H1 (cell line): ENCODE results near the gene SOX10. TPM values are rescaled to one million over a fixed set of nuclear protein-coding genes. Genes with fewer than 3 reads are reported as not detected.
A peak's percentile ranks its signal among the peaks of the same experiment; 100 is the strongest.

Source experiments
- CTCF ChIA-PET: fragments of 300-600 bp; sonication (Branson Sonifier 250); formaldehyde crosslinking; loops from one replicate; lab custom pipeline; 2021; ENCODE audit not compliant: partially characterized antibody; lab: Charles Lee
- POLR2A ChIA-PET: fragments of 300-600 bp; sonication (Branson Sonifier 250); formaldehyde crosslinking; loops from one replicate; lab custom pipeline; 2021; ENCODE audit warnings: inconsistent platforms; ENCODE audit not compliant: partially characterized antibody; lab: Charles Lee
- DNase-seq, 2 experiments: peaks; one replicate each; pipeline versions ENCODE4 v3.0.0 to v3.0.0-alpha.2; 2010 to 2022; ENCODE audit warnings: low spot score in 2 of 2, low read depth in 1 of 2, mixed read lengths in 1 of 2
- FAIRE-seq: peaks from 2 replicates; lab custom pipeline; 2011; peaks lifted over from hg19 to GRCh38; lab: Jason Lieb, UNC
- H2AFZ ChIP-seq: 2 replicates; pipeline ENCODE4 v1.8.1; 2012; ENCODE audit warnings: low read length, inconsistent platforms
- H2AK5ac ChIP-seq: 2 replicates; pipeline ENCODE4 v1.6.1; 2013; ENCODE audit warnings: low read depth, low read length
- H2BK120ac ChIP-seq: replicated peaks from 2 replicates; pipeline ENCODE3; 2013; ENCODE audit warnings: low read depth, low read length, inconsistent platforms
- H2BK12ac ChIP-seq: 2 replicates; pipeline ENCODE4 v1.6.1; 2013; ENCODE audit warnings: low read depth, low read length
- H2BK15ac ChIP-seq: 2 replicates; pipeline ENCODE4 v1.6.1; 2013; ENCODE audit warnings: low read length
- H2BK20ac ChIP-seq: 2 replicates; pipeline ENCODE4 v1.6.1; 2013; ENCODE audit warnings: low read length
- H2BK5ac ChIP-seq: 2 replicates; pipeline ENCODE4 v1.6.1; 2013; ENCODE audit warnings: low read depth, low read length
- H3K14ac ChIP-seq: 2 replicates; pipeline ENCODE4 v1.6.1; 2013; ENCODE audit warnings: inconsistent platforms; ENCODE audit not compliant: insufficient read length
- H3K18ac ChIP-seq: 2 replicates; pipeline ENCODE4 v1.6.1; 2013; ENCODE audit warnings: low read length; ENCODE audit errors: extremely low read depth
- H3K23ac ChIP-seq: 2 replicates; pipeline ENCODE4 v1.6.1; 2013; ENCODE audit warnings: inconsistent platforms; ENCODE audit not compliant: insufficient read length
- H3K23me2 ChIP-seq: 2 replicates; pipeline ENCODE4 v1.6.1; 2013; ENCODE audit warnings: low read depth, low read length
- H3K27ac ChIP-seq: 2 replicates; pipeline ENCODE4 v1.6.1; 2011; ENCODE audit warnings: low read depth, low read length, inconsistent platforms
- H3K27me3 ChIP-seq, 4 experiments: replicated peaks in 1 of 4; 1 replicate in 1 of 4; 2 replicates in 3 of 4; pipeline versions ENCODE4 v1.6.1 to v1.8.1; 2011 to 2013; ENCODE audit warnings: low read length in 3 of 4, mild to moderate bottlenecking in 3 of 4, inconsistent platforms in 2 of 4, mixed read lengths in 2 of 4, moderate library complexity in 1 of 4; ENCODE audit not compliant: control insufficient read depth in 3 of 4, insufficient read depth in 3 of 4; ENCODE audit errors: extremely low read depth in 1 of 4
- H3K36me3 ChIP-seq, 4 experiments: 2 replicates each; pipeline versions ENCODE4 v1.6.1 to v1.8.1; 2011 to 2013; ENCODE audit warnings: mild to moderate bottlenecking in 4 of 4, low read length in 3 of 4, moderate library complexity in 2 of 4, control low read depth in 1 of 4, inconsistent platforms in 1 of 4; ENCODE audit not compliant: insufficient read depth in 4 of 4, control insufficient read depth in 2 of 4
- H3K4ac ChIP-seq: replicated peaks from 2 replicates; pipeline ENCODE3; 2013; ENCODE audit warnings: low read length, low read depth, mixed read lengths, inconsistent platforms; ENCODE audit not compliant: insufficient read length
- H3K4me1 ChIP-seq, 4 experiments: replicated peaks in 1 of 4; 1 replicate in 1 of 4; 2 replicates in 3 of 4; pipeline versions ENCODE4 v1.6.1 to v1.8.1; 2011 to 2013; ENCODE audit warnings: low read length in 3 of 4, inconsistent platforms in 2 of 4, mixed read lengths in 1 of 4; ENCODE audit not compliant: insufficient read depth in 4 of 4, control insufficient read depth in 3 of 4
- H3K4me2 ChIP-seq, 2 experiments: 2 replicates each; pipeline versions ENCODE4 v1.6.1 to v1.8.1; 2011 to 2013; ENCODE audit warnings: low read depth in 2 of 2, low read length in 2 of 2, control low read depth in 1 of 2, inconsistent platforms in 1 of 2, mild to moderate bottlenecking in 1 of 2; ENCODE audit not compliant: insufficient read depth in 1 of 2
- H3K4me3 ChIP-seq, 4 experiments: fragments of 200-600, 300-600 bp in 1 of 4; sonication (generic), shearing (Covaris generic), sonication (Bioruptor Twin) in 1 of 4; 2 replicates each; pipeline versions ENCODE4 v1.5.1 to v1.8.1; 2011 to 2016; ENCODE audit warnings: low read length in 4 of 4, low read depth in 3 of 4, control low read depth in 2 of 4, inconsistent platforms in 2 of 4, mild to moderate bottlenecking in 2 of 4, mixed read lengths in 1 of 4, moderate library complexity in 1 of 4; ENCODE audit not compliant: insufficient read depth in 2 of 4; ENCODE audit errors: extremely low read depth in 1 of 4
- H3K56ac ChIP-seq: replicated peaks from 2 replicates; pipeline ENCODE3; 2013; ENCODE audit warnings: low read depth, mild to moderate bottlenecking, mixed read lengths, low read length, inconsistent platforms; ENCODE audit not compliant: insufficient read length
- H3K79me1 ChIP-seq: 2 replicates; pipeline ENCODE4 v1.6.1; 2013; ENCODE audit warnings: low read depth, low read length, control low read depth
- H3K79me2 ChIP-seq, 2 experiments: 2 replicates each; pipeline versions ENCODE4 v1.6.1 to v1.8.1; 2012 to 2013; ENCODE audit warnings: low read length in 2 of 2, mild to moderate bottlenecking in 2 of 2, inconsistent platforms in 1 of 2; ENCODE audit not compliant: insufficient read depth in 2 of 2, control insufficient read depth in 1 of 2
- H3K9ac ChIP-seq, 4 experiments: replicated peaks in 1 of 4; 1 replicate in 1 of 4; 2 replicates in 3 of 4; pipeline versions ENCODE4 v1.6.1 to v1.8.1; 2011 to 2013; ENCODE audit warnings: low read depth in 3 of 4, low read length in 3 of 4, control low read depth in 2 of 4, mild to moderate bottlenecking in 2 of 4, moderate library complexity in 2 of 4, inconsistent platforms in 1 of 4; ENCODE audit errors: extremely low read depth in 1 of 4
- H3K9me3 ChIP-seq, 2 experiments: 2 replicates each; pipeline versions ENCODE4 v1.6.1 to v1.8.1; 2012 to 2013; ENCODE audit warnings: mild to moderate bottlenecking in 2 of 2, moderate library complexity in 2 of 2, control low read depth in 1 of 2, inconsistent platforms in 1 of 2, low read depth in 1 of 2, low read length in 1 of 2, mixed read lengths in 1 of 2; ENCODE audit not compliant: insufficient read depth in 2 of 2
- H4K20me1 ChIP-seq, 2 experiments: replicated peaks in 1 of 2; 2 replicates each; pipeline versions ENCODE3 to v1.8.1; 2011 to 2013; ENCODE audit warnings: inconsistent platforms in 2 of 2, low read length in 2 of 2, mild to moderate bottlenecking in 1 of 2; ENCODE audit not compliant: insufficient read depth in 2 of 2, control insufficient read depth in 1 of 2
- H4K5ac ChIP-seq: 2 replicates; pipeline ENCODE4 v1.6.1; 2013; ENCODE audit warnings: low read length, low read depth, mixed read lengths, inconsistent platforms; ENCODE audit not compliant: insufficient read length
- H4K8ac ChIP-seq: 2 replicates; pipeline ENCODE4 v1.8.0; 2013; ENCODE audit warnings: mild to moderate bottlenecking, moderate library complexity, low read length, inconsistent platforms; ENCODE audit not compliant: insufficient read depth; ENCODE audit errors: extremely low read depth
- H4K91ac ChIP-seq: replicated peaks from 2 replicates; pipeline ENCODE3; 2013; ENCODE audit warnings: low read length, mixed read lengths, inconsistent platforms; ENCODE audit not compliant: insufficient read length
- BACH1 ChIP-seq: IDR thresholded peaks from 2 replicates; pipeline ENCODE4 v1.6.1; 2012; ENCODE audit warnings: low read length, improper control_type of control experiment
- CHD2 ChIP-seq: IDR thresholded peaks from 2 replicates; pipeline ENCODE4 v1.6.1; 2012; ENCODE audit warnings: low read length, improper control_type of control experiment
- KDM4A ChIP-seq: IDR thresholded peaks from one replicate; pipeline ENCODE4 v1.7.1; 2012; ENCODE audit warnings: low read depth, mild to moderate bottlenecking, moderate library complexity, low read length, inconsistent platforms; ENCODE audit not compliant: severe bottlenecking
- POU5F1 ChIP-seq: IDR thresholded peaks from 2 replicates; pipeline ENCODE4 v1.6.1; 2011; ENCODE audit warnings: low read depth, mild to moderate bottlenecking, low read length, moderate library complexity
- RAD21 ChIP-seq, 2 experiments: IDR thresholded peaks in 1 of 2; conservative IDR thresholded peaks in 1 of 2; 2 replicates each; pipeline ENCODE4 v1.6.1; 2011; ENCODE audit warnings: low read depth in 2 of 2, low read length in 2 of 2, improper control_type of control experiment in 1 of 2, inconsistent platforms in 1 of 2, mild to moderate bottlenecking in 1 of 2, moderate library complexity in 1 of 2
- RNF2 ChIP-seq: fragments of 200-900, 300-1000 bp; sonication (generic); IDR thresholded peaks from 2 replicates; pipeline ENCODE4 v1.7.1; 2016; ENCODE audit warnings: borderline replicate concordance, low read depth, mild to moderate bottlenecking, antibody characterized with exemption, low read length; ENCODE audit not compliant: poor library complexity, severe bottlenecking; ENCODE audit errors: missing control alignments
- RXRA ChIP-seq: IDR thresholded peaks from 2 replicates; pipeline ENCODE4 v1.6.1; 2011; ENCODE audit warnings: low read depth, mild to moderate bottlenecking, low read length, moderate library complexity; ENCODE audit not compliant: insufficient read depth
- SP1 ChIP-seq: IDR thresholded peaks from 2 replicates; pipeline ENCODE4 v1.6.1; 2011; ENCODE audit warnings: low read depth, low read length
- YY1 ChIP-seq: IDR thresholded peaks from 2 replicates; pipeline ENCODE4 v1.6.1; 2011; ENCODE audit warnings: low read depth, mild to moderate bottlenecking, low read length
- WGBS, 2 experiments: shearing (Covaris generic) in 1 of 2; methylation state at CpG; one replicate each; pipeline versions ENCODE4 v1.1.6 to v1.1.7; 2013 to 2015; ENCODE audit warnings: low lambda C conversion rate in 2 of 2, mixed read lengths in 2 of 2, inconsistent platforms in 1 of 2, low coverage in 1 of 2, missing lambda C conversion rate in 1 of 2; ENCODE audit not compliant: insufficient replicate concordance in 2 of 2, insufficient coverage in 1 of 2, insufficient read length in 1 of 2; ENCODE audit errors: extremely low coverage in 1 of 2, missing lambda C conversion rate in 1 of 2; 5-methylcytosine and 5-hydroxymethylcytosine counted together
- polyA plus RNA-seq, 7 experiments: library from polyadenylated mRNA; depleted of rRNA in 3 of 7; stranded (reverse) in 5 of 7; unstranded in 2 of 7; fragments of >200 nt in 5 of 7; fragments of 200-250 nt in 2 of 7; gene quantifications; 1 replicate in 5 of 7; 2 replicates in 1 of 7; 4 replicates in 1 of 7; pipeline versions ENCODE4 v1.2.1 to v1.2.3, GENCODE V29; 2011 to 2013; ENCODE audit warnings: missing spikeins in 2 of 7, mixed read lengths in 2 of 7
- total RNA-seq: library from RNA; stranded (reverse); fragmentation: NEBNext Ultra II Directional; extraction: Animal tissue kit (Norgen Biotek cat#: 25700); gene quantifications from 2 replicates; pipeline ENCODE4 v1.2.1, GENCODE V29; 2021

The SOX10 gene
- total and polyA plus RNA-seq, 2 of the 8 experiments (the other 6 are each of a cell fraction or from before 2014, with no cell fraction given), result 2.7 TPM

- Histone ChIP-seq H4K20me1 (peaks cover 0 to 4% of the 10 kb centered on the region in 2 experiments), H3K4me1 (peaks cover 0 to 10% (median 4%) of the 10 kb centered on the region in 4 experiments; a peak in 4 of 7 replicates), H2AFZ (no peak overlapping the region), H4K91ac (no peak overlapping the region), H2BK120ac (no peak overlapping the region), H3K4me2 (peak overlapping the region; percentile 84 to 94), H3K18ac (no peak overlapping the region), H3K23ac (no peak overlapping the region), H2AK5ac (no peak overlapping the region), H2BK5ac (no peak overlapping the region), H4K5ac (no peak overlapping the region), H3K79me1 (peaks cover 4% of the 10 kb centered on the region; the same call in 1 of the 2 replicates), H2BK20ac (no peak overlapping the region), H3K4me3 (peak overlapping the region in 3 of 4 experiments; percentile 91 to 98 (median 98); a peak in 6 of 8 replicates), H3K27me3 (no peaks in the 10 kb centered on the region; a peak in 4 of 7 replicates), H3K9me3 (no peaks in the 10 kb centered on the region), H3K9ac (no peak overlapping the region), H3K27ac (no peak overlapping the region), H3K14ac (no peak overlapping the region), H4K8ac (no peak overlapping the region), H3K79me2 (peaks cover 0 to 16% of the 10 kb centered on the region in 2 experiments; a peak in 2 of 4 replicates), H3K36me3 (peaks cover 10 to 27% (median 26%) of the 10 kb centered on the region in 4 experiments), H2BK12ac (no peak overlapping the region), H2BK15ac (no peak overlapping the region), H3K23me2 (peaks cover 6% of the 10 kb centered on the region), H3K4ac (no peak overlapping the region), H3K56ac (no peak overlapping the region)
- CTCF ChIA-PET, result interaction anchor here (0.6 to 7.9 kb wide), 9 partner anchors 11 to 141 kb away, joined by 3 to 48 read pairs (median 4); partner anchors contain the start of gene MICALL1
- no peak for DNase-seq
- POLR2A ChIA-PET, result interaction anchor here (0.6 to 2.1 kb wide), 7 partner anchors 10 to 132 kb away, joined by 3 to 7 read pairs (median 3); partner anchors contain the start of genes GALR3 and MICALL1
- TF ChIP-seq BACH1, result no peak
- no peak for TF ChIP-seq RNF2
- no peak for TF ChIP-seq RAD21 (IDR thresholded peaks at IDR 0.05 in 1 of 2, conservative IDR thresholded peaks at IDR 0.05 in 1 of 2; ENCODE audit: low read depth in 2 of 2, low read length in 2 of 2)
- TF ChIP-seq POU5F1, result no peak
- TF ChIP-seq RXRA, result no peak
- no peak for TF ChIP-seq YY1
- TF ChIP-seq CHD2, result no peak
- TF ChIP-seq SP1, result no peak
- TF ChIP-seq KDM4A, result no peak
- WGBS, 2 experiments, result 82% methylated on average over 4 of the region's 4 CpGs; no CpG with 5 or more reads in 1 of the 2 experiments
- no peak for FAIRE-seq
Measured at GRCh38 chr22:37954686-37955085, 29.7 kb downstream of the SOX10 start.
